SHP77 treated with DMSO at 0.1 percent for 48 hours (cell line): ENCODE data around the gene SCFD1.
"Not testable (repeated sequence)": the region's sequence is repeated elsewhere in the genome, so short reads cannot be mapped to it uniquely, and the experiment has no call there.

ENCODE experiments used
- DNase-seq: peaks from one replicate; lab custom pipeline; 2025; lab: John Stamatoyannopoulos, UW

SCFD1 gene, protein sequence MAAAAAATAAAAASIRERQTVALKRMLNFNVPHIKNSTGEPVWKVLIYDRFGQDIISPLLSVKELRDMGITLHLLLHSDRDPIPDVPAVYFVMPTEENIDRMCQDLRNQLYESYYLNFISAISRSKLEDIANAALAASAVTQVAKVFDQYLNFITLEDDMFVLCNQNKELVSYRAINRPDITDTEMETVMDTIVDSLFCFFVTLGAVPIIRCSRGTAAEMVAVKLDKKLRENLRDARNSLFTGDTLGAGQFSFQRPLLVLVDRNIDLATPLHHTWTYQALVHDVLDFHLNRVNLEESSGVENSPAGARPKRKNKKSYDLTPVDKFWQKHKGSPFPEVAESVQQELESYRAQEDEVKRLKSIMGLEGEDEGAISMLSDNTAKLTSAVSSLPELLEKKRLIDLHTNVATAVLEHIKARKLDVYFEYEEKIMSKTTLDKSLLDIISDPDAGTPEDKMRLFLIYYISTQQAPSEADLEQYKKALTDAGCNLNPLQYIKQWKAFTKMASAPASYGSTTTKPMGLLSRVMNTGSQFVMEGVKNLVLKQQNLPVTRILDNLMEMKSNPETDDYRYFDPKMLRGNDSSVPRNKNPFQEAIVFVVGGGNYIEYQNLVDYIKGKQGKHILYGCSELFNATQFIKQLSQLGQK

DNA sequence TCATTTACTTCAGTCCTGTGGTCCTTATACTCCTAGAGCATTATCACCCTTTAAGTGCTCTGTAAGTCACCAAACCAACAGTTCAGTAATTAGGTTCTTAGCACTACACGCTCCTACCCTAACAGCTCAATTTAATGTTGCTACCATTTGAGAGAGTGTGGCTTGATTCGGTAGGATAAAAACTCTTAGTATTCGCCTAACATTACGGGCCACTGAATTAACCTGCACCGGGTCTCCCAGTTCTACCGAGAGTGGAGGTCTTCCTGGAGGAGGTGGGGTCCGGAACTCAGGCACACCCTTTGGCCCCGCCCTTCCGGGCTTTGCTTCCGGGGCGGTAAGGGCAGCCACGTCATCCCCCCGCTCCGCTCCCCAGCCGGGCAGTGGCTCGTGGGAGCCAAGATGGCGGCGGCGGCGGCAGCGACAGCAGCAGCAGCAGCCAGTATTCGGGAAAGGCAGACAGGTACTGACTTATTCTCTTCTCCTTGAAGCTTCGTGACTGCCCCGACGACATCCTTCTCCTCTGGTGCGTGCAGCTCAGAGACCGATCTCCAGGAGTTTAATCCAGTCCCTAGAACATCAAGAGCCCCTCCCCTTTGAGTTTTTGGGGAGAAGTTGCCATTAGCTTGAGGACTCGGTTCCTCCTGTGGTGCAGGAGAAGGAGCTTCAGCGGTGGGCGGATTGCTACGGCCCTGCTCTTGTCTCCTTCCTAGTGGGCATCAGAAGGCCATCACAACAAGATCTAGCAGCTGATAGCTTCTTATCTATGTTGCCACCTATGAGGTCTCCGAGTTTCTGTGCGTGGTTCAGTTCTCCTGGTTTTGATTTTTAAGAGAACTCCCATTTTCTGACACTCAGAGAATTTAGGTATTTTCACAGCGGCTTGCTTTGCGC lies at the start of gene SCFD1:
SCFD1 (plus strand) TSS at position 380 of the 891 bp plus-strand sequence; CDS start at position 400, 20 bp downstream.
- peak; percentile 96 for DNase-seq

DNA sequence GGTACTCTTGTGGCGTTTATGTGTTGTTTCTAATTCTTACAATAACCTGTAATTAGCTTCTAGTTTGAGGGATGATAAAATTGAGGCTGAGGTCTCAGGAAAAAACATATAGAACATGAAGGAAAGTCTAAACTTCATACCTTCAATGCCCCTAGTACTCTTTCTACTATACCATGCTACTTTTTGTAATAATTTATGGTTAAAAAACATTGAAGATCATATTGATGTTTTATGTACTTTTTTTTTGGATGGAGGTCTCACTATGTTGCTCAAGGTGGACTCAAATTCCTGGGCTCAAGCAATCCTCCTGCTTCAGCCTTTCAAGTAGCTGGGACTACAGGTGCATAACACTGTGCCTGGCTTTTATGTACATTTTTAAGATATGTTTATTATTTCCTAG lies 49.3 kb upstream of the SCFD1 start:
- DNase-seq = no peak

DNA sequence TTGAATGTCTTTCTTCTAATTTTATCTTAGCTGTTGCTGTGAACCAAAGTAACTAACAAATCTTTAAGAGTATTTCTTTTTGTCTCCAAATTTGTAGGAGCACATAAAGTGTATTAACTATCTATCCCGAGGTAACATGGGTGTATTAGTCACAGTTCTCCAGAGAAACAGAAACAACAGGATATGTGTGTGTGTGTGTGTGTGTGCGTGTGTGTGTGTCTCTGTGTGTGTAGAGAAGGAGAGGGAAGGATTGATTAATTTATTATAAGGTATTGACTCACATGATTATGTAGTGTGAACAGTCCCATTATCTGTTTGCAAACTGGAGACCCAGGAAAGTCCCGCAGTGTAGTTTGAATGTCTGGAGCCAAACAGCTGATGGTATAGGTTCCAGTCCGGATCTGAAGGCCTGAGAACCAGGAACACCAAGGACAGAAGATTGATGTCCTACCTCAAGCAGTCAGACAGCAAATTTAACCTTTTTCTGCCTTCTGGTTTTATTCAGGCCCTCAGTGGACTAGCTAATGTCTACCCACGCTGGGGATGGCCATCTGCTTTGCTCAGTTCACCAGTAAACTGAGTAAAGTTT lies 48.8 kb upstream of the SCFD1 start:
- no peak for DNase-seq

DNA sequence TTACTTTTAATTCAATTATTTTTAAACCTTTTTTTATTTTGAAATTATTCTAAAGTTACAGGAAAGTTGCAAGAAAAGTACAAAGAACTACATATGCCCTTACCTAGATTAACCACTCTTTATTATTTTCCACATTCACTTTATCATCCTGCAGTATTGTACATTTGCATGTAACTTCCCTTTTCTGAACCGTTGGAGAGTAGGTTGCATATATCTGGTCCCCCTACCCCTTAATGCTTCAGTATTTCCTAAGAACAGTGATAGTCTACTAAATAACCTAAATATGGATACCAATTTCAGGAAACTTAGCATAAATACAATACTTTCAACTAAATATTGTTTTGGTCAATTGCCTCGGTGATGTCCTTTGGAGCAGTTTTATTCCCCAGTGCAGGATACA lies 48.2 kb upstream of the SCFD1 start:
- no peak for DNase-seq

DNA sequence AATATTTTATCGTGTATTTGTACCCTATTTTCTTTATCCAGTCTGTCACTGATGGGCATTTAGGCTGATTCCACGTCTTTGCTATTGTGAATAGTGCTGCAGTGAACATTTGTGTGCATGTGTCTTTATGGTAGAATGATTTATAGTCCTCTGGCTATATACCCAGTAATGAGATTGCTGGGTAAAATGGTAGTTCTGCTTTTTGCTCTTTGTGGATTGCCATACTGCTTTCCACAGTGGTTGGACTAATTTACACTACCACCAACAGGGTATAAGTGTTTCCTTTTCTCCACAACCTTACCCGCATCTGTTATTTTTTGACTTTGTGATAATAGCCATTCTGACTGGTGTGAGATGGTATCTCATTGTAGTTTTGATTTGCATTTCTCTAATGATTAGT lies 47.3 kb upstream of the SCFD1 start:
- not testable (repeated sequence) for DNase-seq

DNA sequence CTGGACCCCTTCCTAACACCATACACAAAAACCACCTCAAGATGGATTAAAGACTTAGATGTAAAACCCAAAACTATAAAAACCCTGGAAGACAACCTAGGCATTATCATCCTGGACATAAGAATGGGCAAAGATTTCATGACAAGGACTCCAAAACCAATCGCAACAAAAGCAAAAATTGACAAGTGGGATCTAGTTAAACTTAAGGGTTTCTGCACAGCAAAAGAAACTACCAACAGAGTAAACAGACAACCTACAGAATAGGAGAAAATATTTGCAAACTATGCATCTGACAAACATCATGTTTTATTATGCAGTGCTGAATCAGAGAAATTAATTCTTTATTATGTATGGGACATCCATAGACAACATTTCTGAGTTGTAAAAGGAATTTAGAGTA lies 45.8 kb upstream of the SCFD1 start:
- DNase-seq = not testable (repeated sequence)

DNA sequence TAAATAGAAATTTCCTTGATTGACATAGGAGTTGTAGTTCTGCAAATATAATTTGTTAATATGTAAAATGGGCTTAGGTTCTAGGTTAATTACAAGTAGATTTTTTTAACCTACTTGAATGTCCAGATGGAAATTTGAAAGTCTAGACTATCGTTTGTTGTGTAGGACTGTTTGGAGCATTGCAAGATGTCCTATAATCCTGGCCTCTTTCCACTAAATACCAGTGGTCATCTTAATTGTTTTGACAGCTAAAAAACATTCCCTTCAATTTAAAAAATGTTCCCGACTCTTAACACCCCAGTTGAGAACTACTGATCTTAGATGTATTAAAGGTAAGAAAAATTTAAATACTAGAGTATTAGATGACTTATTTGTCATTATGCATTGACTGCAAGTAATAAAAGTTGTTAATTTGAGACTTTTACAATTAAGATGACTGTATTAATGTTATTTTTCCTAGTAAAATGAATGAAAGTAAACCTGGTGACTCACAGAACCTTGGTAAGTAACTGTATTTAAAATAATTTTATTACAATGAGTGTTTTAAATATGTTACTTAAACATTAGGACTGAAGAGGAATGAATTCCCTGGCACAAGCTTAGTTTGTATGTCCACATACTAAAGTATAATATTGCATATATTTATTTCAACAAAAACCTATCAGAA lies 41.4 kb upstream of the SCFD1 start:
- DNase-seq = no peak

DNA sequence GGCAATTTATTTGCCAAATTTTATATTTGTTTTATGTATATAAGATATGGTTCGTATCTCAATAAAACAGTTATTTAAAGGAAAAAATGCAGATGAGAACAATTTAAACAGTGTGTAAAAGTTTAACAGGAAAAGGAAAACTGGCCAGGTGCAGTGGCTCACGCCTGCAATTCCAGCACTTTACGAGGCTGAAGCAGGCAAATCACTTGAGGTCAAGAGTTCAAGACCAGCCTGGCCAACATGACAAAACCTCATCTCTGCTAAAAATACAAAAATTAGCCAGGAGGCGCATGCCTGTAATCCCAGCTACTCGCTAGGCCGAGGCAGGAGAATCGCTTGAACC lies 40.9 kb upstream of the SCFD1 start:
- no peak for DNase-seq

DNA sequence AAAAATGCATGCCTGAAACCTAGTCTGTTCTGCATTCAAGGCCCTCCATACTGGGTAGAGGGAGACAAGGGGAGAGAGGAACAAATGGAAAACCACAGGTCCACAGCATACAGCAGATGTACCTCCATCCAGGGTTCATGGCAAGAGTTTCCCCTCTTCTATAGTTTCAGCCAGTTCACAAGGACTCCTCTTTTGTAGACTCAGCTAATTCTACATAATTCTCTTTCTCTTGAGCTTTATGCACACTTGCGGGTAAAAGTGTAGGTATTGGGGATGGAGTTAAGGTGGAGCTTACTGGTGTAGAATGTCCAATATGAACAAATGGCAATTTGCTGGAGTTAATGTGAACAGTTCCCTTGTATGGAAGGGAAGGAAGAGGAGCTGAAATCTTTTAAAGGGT lies 39.7 kb upstream of the SCFD1 start:
- no peak for DNase-seq

DNA sequence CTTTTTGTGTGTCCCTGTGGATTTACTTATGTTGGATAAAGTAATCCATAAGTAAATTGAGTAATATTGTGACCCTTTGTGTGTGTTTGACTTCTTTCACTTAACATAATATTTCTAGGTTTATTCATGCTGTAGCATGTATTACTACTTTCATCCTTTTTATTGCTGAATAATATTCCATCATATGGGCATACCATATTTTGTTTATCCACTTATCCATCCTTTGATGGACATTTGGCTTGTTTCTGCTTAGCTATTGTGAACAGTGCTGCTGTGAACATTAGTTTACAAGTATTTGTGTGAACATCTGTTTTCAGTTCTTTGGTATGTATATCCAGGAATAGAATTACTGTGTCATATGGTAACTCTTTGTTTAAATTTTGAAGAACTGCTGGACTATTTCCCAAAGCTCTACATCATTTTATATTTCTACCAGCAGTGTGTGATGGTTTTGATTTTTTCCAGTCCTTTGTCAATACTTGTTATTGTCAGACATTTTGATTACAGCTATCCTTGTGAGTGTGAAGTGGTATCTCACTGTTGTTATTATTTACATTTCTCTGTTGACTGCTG lies 38.0 kb upstream of the SCFD1 start:
- DNase-seq = no peak

DNA sequence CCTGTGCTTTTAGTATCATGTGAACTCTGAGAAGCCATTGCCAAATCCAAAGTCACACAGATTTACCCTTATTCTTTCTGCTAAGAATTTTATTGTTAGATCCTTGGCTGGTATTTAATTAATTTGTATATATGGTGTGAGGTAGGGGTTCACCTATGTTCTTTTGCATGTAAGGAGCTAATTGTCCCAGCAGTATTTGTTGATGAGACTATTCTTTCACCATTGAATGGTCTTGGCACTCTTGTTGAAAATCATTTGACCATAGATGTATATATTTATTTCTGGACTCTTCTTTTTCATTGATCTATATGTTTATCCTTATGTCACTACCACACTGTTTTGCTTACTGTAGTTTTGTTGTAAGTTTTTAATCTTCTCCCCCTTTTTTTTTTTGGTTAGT lies 36.9 kb upstream of the SCFD1 start:
- no peak for DNase-seq

DNA sequence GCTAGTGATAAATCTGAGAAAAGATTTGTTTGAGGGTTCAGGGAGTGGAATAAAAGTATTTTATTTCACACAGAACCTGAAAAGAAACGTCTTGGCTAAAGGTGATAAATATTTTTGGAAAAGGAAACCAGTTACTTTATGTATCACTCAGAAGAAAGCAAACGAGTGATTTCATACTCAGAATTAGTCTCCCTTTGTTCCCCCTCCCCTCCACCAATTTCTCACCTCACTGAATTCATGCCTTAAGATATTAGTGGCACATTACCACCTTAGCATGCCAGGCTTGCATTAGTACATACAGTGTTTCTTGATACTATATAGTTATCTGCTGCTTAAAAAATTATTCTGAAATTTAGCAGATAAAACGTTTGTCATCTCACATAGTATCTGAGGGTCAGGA lies 35.0 kb upstream of the SCFD1 start:
- no peak for DNase-seq

DNA sequence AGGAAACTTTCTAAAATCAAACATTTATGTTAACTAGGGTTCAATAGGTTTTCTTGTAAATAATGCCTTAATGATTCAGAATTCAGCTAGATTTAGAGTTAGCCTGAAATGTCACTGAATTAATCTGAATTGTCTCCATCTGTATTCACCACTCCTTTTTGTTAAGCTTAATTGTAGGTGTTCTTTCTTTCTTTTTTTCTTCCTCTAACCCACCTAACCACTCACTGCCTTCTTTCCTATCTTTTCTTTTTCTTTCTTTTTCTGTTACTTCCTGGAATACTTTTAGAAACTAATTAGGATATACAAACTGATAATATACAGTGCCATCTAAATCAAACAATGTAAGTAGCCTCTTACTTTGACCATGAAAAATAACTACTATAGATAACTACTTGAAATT lies 33.2 kb upstream of the SCFD1 start:
- no peak for DNase-seq

DNA sequence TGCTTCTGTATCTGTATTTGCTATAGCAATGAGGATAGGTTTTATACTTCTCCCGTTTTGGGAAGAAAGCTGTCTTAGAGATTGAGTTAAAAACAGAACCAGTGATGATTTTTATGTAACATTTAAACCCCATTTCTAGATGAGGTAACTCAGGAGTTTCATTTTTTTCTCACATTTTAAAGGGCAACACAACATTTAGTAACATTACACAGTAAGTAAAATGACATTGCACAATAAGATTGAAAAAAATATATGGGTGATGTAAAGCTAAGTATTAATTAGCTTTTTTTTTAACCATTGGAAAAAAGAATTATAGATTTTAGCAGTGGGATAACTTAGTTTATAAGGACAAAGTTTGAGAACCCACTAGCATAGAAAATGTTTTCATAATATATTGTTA lies 25.2 kb upstream of the SCFD1 start:
- no peak for DNase-seq

DNA sequence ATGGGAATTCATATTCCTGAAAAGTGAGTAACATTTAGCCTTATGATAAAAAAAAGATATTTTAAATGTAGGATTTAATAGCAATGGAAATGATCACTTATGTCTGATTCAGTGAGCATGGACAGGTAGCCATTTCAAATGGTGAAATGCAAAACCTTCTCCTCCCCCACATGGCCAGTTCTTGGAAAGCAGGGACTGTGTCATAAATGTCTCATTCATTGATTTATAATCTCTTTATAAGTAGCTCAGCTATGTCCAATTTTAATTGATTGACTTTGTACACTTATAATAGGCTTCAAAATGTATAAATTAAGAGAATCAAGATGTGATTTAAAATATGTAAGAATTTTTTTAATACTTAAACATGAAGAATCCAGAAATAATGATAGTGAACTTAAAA lies 24.6 kb upstream of the SCFD1 start:
- no peak for DNase-seq

DNA sequence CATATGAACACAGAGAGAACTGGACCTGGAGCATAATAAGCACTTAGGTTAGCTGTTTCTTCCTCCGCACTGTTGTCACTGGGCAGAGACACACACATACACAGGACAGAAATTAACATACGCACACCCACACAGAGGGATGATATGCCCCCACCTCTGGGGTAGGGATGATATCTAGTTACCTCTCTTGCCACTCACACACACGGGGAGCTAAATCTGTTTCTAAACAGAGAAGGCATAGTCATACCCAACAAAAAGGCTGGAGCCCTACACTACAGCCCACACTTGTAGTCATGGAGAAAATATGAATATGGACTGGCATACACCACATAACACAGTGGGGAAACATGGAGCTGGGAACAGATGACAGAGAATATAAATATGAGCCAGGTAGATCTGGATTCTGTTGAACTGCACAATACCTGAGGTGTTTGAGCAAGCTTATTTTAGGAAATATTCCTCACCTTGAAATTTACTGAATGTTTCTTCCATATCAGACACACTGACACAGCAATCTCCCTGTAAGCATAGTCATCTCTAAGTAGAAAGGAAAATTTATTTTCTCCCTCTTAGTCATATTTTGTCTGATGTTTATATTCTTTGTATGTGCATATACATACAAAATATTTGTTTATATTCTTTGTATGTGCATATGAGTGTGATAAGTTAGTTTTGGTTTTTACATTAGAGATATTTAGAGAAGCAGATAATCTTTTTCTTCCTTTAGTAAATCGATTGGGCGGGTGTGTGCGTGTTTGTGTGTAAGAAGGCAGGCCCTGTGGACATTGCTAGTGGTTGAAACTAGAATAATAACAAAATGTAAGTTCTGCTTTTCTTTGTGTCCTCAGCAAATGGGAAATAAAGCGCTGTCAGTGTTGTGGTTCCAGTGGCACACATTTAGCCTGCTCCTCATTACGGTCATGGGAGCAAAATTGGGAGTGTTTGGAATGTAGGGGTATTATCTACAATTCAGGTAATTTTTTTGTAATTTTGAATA lies 20.9 kb upstream of the SCFD1 start:
- no peak for DNase-seq

DNA sequence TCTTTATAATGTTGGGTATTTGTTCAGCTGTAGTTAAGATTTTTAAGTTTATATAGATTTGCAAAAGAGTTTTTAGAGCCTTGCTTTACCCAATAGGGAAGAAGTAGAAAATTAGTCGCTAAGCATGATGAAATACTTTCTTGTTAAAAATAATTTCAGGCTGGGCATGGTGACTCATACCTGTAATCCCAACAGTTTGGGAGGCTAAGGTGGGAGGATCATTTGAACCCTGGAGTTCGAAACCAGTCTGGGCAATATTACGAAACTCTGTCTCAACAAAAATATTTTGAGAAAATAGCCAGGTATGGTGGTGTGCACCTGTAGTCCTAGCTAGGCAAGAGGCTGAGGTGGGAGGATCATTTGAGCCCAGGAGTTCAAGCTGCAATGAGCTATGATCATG lies 18.7 kb upstream of the SCFD1 start:
- DNase-seq = no peak

DNA sequence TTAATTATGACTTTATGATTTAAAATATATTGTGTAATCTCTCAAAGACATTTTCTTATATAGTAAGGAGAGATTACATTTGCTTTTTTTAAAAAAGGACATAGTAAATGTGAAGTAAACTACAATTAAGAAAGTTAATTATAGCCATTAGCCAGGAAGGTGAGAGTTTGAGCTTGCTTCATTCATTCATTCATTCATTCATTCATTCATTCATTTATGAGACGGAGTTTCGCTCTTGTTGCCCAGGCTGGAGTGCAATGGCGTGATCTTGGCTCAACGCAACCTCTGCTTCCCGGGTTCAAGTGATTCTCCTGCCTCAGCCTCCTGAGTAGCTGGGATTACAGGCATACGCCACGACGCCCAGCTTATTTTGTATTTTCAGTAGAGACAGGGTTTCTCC lies 17.4 kb upstream of the SCFD1 start:
- DNase-seq = not testable (repeated sequence)

DNA sequence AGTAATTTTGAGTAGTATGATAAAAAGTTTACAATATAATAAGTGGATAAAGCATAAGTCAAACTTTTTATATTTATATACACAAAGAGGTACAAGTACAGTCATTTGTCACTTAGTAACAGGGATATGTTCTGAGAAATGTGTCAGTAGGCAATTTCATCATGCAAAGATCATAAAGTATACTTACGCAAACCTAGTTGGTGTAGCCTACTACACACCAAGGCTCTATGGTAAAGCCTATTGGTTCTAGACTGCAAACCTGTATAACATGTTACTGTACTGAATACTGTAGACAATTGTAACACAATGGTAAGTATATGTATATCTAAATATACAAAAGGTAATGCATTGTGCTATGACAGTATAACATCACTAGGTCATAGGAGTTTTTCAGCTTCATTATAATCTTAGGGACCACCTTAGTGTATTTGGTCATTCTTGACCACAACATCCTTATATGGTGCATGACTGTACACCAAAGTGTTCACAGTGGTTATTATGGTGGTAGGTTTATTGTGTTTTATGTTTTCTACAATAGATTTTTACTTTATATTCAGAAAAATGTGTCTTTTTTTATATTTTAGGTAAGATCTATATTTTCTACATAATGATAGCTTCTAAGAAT lies 14.9 kb upstream of the SCFD1 start:
- no peak for DNase-seq

DNA sequence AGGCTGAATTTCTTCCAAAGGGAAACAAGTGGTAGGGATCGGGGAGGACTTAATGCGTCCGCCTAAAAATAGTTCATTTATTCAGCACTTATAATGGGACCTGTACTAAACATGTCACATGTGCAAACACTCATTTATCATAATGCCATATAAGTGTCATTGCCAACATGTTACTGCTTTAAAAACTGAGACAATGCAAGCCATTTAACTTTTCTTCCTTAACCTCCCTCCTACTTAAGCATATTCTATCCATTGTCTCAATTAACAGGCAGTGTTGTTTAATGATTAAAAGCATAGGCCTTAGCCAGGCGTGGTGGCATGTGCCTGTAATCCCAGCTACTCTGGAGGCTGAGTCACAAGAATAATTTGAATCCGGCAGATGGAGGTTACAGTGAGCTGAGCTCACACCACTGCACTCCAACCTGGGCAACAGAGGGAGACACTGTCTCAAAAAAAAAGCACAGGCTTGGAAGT lies 13.5 kb upstream of the SCFD1 start:
- peak; percentile 88 for DNase-seq
